NOMO-1 (cell line): Measurements from ENCODE around the gene ENO4.

Experiments
- DNase-seq, 2 experiments: peaks; one replicate each; lab custom pipeline; 2025; ENCODE audit not compliant: unreplicated experiment in 2 of 2; lab: John Stamatoyannopoulos, UW

ENO4 gene

DNA sequence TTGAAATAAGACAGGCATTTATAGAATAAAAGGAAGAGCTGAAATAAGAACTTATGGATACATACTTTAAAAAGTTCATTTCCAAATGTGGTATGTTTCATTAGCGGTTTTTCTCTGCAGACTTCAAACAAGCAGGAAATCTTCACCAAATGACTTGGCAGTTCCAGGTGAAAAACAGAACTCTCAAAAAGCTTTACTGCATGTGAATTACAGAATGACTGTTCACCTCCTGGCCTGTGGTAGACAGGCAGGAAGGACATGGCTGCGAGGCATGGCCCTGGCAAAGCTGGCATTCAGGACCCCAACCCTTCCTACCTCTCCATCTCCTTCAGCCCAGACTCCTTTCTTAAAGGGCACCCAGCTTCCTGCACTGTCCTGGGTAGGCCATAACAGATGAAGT, 21.2 kb upstream of the ENO4 start:
- no peak for DNase-seq

DNA sequence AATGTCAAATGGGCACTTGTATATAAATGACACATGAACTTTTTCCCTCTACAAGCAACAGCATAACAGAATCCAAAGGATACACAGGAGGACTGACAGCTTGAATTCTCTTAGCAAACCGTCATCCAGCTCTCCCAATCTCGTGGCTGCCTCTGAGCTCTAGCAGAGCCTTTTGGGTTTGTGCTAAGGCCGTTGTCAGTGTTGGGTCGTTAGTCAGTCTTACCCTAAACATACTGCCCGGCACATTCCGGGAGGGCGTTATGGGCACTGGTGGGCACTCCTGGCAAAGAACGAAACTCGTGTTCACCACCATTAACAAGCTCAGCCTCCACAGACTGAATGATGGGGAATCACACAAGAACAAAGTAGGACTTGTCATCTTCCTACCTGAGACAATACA, 19.6 kb upstream of the ENO4 start:
- DNase-seq = no peak

- no peak for DNase-seq
Observed at GRCh38 chr10:116831086-116831485, 18.2 kb upstream of the ENO4 start.

GRCh38 chr10:116831790-116832189, 17.5 kb upstream of the ENO4 start:
- no peak for DNase-seq

DNA sequence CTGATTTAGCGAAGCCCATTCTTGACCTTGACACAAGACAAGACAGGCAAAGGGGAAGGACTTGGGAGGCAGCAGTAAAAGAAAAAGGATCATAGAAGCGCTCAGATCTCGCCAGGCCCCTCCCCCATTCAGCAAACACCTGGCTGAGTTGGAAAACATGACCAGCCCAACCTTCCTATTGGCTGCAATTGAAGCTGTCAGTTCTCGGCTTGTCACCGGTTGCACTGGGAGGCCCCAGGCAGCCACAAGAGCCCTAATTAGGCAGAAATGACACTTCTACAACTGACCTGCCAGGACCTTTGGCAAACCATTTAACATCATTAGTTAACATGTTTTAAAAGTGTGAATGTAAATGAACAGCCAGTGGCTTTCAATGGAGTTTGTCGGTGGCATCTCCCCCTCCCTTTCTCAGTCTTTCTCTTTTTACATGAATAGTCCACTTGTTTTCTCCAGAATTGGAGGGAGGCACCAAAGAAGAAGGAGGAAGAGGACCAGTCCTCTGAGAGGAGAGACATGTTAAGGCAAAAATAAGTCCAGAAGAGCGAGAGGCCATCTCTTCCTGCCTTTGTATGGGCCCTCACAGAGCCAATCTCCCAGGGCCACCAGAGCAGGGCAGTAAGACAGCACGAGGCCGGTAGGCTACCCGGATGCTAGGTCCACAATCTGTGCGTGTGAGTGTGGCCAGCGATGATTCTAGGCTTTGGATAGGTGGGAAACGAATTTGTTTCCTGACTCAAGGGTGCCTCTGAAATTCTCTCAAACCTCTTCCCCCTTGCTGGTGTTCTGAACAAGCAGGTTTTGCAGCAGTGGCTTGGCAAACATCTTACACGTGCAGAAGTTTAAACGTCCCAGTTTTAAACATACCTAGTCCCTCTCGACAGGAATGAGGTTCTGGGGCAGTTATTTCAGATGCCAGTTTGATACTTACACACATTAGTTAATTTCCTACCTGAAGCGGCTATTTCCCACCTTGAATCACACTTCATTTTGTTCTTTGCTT, 15.0 kb upstream of the ENO4 start:
- no peak for DNase-seq

DNA sequence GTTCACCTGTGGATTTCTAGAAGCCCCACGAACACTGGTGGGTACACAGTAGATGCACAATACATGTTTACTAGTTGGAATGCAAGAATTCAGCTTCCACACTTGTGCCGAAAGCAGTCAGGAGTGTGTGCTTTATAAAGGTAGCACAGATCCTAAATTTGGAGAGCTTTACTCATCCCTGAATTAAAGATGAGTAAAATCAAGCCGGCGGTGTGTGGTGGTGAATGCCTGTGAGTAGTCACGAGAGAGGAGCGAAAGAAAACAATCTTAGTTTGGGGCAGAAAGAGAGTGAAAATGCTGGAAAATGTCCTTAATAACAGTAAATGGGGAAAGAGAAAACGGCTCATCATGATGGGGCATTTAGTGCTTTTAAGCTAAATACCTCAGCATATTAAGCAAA, 13.6 kb upstream of the ENO4 start:
- DNase-seq = no peak

DNA sequence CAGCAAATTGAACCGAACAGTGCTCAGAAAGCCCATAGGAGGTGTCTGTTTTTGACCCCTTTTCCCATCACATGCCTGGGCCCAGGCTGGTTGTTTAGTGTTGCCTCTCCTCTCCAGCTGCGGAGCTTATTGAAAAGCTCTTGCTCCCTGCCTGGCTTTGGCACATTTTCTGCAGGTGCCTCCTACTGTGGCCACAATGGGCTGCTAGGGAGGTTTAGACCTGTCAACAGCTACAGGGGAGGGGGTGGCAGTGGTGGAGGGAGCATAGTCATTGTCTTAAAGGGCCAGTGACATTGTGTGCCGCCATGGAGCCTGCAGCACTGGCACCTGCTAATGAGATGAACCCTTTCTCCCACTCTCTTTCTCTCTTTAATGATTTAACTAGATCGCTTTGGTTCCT, 13.2 kb upstream of the ENO4 start:
- no peak for DNase-seq

- no peak for DNase-seq
Observed at GRCh38 chr10:116836902-116837523, 12.3 kb upstream of the ENO4 start.

- DNase-seq = peak; percentile 47 to 74
Observed at GRCh38 chr10:116838143-116838725, 11.1 kb upstream of the ENO4 start.

GRCh38 chr10:116840389-116841075, 8.8 kb upstream of the ENO4 start:
- no peak for DNase-seq

DNA sequence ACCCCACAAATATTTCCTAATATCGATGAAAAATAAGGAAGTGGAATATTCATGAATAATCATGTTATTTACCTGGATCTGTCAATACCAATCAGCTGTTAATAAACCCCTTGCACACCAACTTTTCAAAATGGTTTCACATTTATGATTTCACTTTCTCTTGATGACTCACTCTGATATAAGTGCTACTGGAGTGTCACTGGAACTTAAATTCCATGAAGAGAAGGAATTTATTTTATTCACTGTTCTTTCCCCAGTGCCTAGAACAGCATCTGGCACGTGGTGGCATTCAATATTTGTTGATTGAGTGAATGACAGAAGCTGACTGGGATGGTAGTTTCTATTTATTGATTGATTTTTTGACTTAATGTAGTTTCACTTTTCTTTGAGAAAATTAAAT, 3.5 kb upstream of the ENO4 start:
- DNase-seq = no peak

DNA sequence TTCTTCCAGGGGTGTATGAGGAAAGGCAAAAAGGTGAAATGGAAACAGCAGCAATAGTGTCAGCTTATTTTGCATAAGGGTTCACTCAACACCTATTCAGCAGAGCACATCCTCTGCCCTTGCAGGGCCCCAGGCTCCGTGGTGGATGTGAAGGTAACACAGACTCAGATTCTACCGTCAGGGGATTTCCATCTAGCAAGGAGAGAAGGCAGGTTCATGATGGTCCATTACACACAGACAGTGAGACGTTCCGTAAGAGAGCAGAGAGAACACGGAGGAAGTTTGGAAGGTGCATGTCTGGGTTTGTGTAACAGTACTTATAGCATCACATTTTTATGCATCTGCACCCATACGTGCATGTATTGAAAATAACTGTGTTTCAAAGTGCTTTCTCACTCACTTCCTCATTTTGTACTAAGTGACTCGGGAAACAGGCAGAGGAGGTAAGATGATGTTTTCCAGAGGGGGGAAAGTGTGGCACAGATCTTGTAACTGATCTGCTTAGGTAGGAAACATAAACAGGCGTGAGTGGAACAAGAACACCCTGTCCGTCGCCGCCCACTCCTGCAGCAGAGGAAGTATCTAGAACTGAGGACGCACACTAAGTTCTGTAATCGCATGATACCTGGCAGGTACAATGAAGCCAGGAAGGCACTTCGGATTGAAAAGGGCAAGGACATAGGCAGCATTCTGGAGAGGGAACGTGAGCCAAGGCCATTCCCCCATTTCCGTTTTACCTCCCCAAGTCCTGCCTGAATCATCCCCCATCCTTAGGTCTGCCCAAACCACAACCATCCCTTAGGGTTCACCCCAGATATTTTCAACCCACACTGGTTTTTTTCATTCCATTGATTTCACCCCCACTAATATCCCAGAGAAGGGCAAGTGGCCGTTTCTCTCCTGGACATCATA, 1.0 kb upstream of the ENO4 start:
- peak in 1 of 2 experiments; percentile 37 for DNase-seq

DNA sequence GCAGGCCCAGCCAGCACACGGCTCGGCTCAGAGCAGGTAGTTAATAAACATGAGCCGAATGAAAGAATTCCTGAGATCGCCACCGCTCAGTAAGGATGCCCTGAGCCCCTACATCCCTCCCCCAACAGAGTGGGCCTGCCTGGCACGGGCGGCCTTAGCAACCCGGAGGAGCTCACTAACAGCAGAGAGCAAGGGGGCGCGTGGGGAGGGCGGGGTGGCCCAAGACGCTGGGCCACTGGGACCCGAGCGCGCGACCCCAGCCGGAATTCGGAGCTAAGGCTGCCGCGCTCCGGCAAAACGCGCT, 403 bp upstream of the ENO4 start:
- no peak for DNase-seq

- no peak for DNase-seq
Observed at GRCh38 chr10:116850058-116850611, 836 bp downstream of the ENO4 start.

GRCh38 chr10:116852246-116852645, 2.9 kb downstream of the ENO4 start:
- DNase-seq = no peak

DNA sequence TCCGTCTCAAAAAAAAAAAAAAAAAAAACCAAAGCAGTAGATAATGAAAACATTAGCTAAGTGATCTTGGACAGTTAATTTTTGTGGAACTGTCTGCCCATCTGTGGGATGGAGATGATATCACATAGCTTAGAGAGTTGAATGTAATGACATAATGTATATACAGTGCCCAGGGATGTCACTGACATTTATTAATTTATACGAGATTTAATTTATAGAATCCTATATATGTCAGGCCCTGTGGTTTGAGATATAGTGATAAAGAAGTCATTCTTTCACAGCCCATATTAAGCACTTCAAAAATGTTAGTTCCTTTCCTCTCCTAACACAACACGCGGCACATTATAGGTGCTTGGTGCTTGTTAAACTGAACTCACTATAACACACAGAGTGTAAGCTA, 4.0 kb downstream of the ENO4 start:
- no peak for DNase-seq

- no peak for DNase-seq
Observed at GRCh38 chr10:116853701-116854100, 4.4 kb downstream of the ENO4 start.

GRCh38 chr10:116857156-116857555, 7.9 kb downstream of the ENO4 start:
- no peak for DNase-seq

- no peak for DNase-seq
Observed at GRCh38 chr10:116861796-116862195, 12.5 kb downstream of the ENO4 start.

GRCh38 chr10:116864436-116864835, 15.1 kb downstream of the ENO4 start:
- no peak for DNase-seq
